Measurements from ENCODE around the gene CA9.

- TF ChIP-seq CTCF (conservative IDR thresholded peaks at IDR 0.05; ENCODE audit: low read depth in 2 of 2) = no peak
- TF ChIP-seq CREB1 (CRISPR knock-in tag; IDR thresholded peaks at IDR 0.05; ENCODE audit: low read depth) = no peak
- TF ChIP-seq REST (IDR thresholded peaks at IDR 0.05; ENCODE audit: unreplicated experiment) = no peak
- no peak for TF ChIP-seq POLR2AphosphoS5 (IDR thresholded peaks at IDR 0.05; ENCODE audit: low read depth)
- no peak for TF ChIP-seq JUNB (IDR thresholded peaks at IDR 0.05; ENCODE audit: unreplicated experiment)
- TF ChIP-seq STAT1 (IDR thresholded peaks at IDR 0.05; ENCODE audit: unreplicated experiment) = no peak
- TF ChIP-seq EZH2phosphoT487 (IDR thresholded peaks at IDR 0.05; ENCODE audit: unreplicated experiment) = no peak
- TF ChIP-seq NANOG (IDR thresholded peaks at IDR 0.05; ENCODE audit: borderline replicate concordance) = no peak
- TF ChIP-seq EZH2 (IDR thresholded peaks at IDR 0.05; ENCODE audit: low read depth, unreplicated experiment) = no peak
- TF ChIP-seq ZNF331 (CRISPR knock-in tag; IDR thresholded peaks at IDR 0.05; ENCODE audit: low read depth) = no peak
Measured at GRCh38 chr9:35651956-35652828, 21.5 kb upstream of the CA9 start.
